ENCODE measurements around the gene SOWAHB.

DNA sequence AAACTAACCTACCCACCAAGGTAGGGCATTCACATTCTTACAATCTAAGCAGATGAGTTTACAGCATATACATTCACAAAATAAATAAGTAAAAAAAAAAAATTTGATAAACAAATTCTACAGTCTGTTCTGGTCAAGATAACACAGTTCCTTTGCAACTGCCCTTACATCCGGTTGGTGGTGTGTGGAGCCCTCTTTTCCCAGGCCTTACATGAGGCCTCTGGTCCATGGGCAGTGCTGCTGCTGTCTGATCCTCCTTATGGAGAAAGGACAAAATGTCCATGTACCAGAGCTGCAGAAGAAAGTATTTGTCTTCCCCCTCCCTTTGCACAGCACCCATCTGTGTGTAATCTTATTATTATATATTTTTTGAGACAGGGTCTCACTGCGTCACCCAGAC is 49.4 kb upstream of the SOWAHB start:
- TF ChIP-seq POLR2AphosphoS5 (IDR thresholded peaks at IDR 0.05; ENCODE audit: low read depth, low read length), result no peak
- TF ChIP-seq SP1 (IDR thresholded peaks at IDR 0.05; ENCODE audit: low read depth, low read length), result no peak
- TF ChIP-seq MAFK (IDR thresholded peaks at IDR 0.05; ENCODE audit: low read depth, low read length), result no peak
- no peak for TF ChIP-seq TAF1 (IDR thresholded peaks at IDR 0.05; ENCODE audit: low read depth, low read length)
- TF ChIP-seq, protein P1, sequence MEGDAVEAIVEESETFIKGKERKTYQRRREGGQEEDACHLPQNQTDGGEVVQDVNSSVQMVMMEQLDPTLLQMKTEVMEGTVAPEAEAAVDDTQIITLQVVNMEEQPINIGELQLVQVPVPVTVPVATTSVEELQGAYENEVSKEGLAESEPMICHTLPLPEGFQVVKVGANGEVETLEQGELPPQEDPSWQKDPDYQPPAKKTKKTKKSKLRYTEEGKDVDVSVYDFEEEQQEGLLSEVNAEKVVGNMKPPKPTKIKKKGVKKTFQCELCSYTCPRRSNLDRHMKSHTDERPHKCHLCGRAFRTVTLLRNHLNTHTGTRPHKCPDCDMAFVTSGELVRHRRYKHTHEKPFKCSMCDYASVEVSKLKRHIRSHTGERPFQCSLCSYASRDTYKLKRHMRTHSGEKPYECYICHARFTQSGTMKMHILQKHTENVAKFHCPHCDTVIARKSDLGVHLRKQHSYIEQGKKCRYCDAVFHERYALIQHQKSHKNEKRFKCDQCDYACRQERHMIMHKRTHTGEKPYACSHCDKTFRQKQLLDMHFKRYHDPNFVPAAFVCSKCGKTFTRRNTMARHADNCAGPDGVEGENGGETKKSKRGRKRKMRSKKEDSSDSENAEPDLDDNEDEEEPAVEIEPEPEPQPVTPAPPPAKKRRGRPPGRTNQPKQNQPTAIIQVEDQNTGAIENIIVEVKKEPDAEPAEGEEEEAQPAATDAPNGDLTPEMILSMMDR (IDR thresholded peaks at IDR 0.05; ENCODE audit: control extremely low read depth in 1 of 3, insufficient read depth in 1 of 3, low read depth in 1 of 3, low read length in 3 of 3), result no peak
- no peak for TF ChIP-seq EZH2 (IDR thresholded peaks at IDR 0.05; ENCODE audit: low read depth, low read length, severe bottlenecking)
- TF ChIP-seq BRCA1 (IDR thresholded peaks at IDR 0.05; ENCODE audit: low read depth, low read length), result no peak
- TF ChIP-seq POLR2A (IDR thresholded peaks at IDR 0.05; ENCODE audit: control extremely low read depth in 1 of 2, low read depth in 2 of 2, low read length in 2 of 2), result no peak

All from H1 (cell line).